HG03175 (cell line): ENCODE data around the gene GSTO1.
"Not testable (repeated sequence)": the region's sequence is repeated elsewhere in the genome, so short reads cannot be mapped to it uniquely, and the experiment has no call there.

Experiments
- ATAC-seq: cut with Tn5 transposase; IDR thresholded peaks from one replicate; pipeline ENCODE4 v1.9.1; 2021; ENCODE audit warnings: mild to moderate bottlenecking, moderate library complexity; ENCODE audit not compliant: unreplicated experiment

GSTO1 gene

GRCh38 chr10:104248931-104249330 is 5.8 kb upstream of the GSTO1 start:
- ATAC-seq = not testable (repeated sequence)

DNA sequence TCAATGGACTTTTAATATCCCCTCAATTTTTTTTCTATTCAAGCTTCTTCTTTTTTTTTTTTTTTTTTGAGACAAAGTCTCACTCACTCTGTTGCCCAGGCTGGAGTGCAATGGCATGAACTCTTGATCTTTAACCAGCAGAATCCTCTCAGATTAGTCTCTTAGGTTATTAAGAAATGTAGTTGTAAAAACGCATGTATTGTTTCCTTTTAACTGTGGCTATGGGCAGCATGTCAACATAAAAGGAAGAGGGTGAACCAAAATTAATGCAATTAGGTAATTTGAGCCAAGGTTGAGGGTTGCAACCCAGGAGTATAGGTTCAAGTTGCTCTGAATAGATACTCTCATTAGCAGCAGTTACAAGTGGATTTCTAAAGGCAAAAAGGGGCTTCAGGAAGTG is 4.3 kb upstream of the GSTO1 start:
- no peak for ATAC-seq

- ATAC-seq = no peak
These were observed 3.2 kb upstream of the GSTO1 start for GRCh38 chr10:104251443-104251842.

- ATAC-seq = no peak
These were observed 2.3 kb upstream of the GSTO1 start for GRCh38 chr10:104252368-104252767.

DNA sequence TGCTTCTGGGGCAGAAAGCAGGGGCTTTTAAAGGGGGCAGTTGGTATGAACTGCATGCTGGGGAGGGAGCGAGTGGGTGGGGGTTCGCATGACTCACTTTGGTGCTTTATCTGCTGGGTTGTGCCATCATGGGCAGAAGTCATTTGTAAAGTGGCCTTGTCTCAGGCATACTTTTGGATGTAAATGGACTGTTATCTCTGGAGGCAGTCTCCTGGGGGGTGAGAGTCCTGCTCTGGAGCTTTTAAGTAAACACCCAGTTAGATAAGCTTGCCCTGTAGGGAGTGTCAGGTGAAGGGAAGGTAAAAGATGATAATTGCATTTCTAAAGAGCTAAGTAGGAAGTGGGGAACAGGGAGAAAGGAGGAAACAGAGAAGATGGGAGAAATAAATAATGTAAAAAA is 1.6 kb upstream of the GSTO1 start:
- ATAC-seq = no peak

GRCh38 chr10:104253606-104254410 is 884 bp upstream of the GSTO1 start:
- ATAC-seq = no peak

DNA sequence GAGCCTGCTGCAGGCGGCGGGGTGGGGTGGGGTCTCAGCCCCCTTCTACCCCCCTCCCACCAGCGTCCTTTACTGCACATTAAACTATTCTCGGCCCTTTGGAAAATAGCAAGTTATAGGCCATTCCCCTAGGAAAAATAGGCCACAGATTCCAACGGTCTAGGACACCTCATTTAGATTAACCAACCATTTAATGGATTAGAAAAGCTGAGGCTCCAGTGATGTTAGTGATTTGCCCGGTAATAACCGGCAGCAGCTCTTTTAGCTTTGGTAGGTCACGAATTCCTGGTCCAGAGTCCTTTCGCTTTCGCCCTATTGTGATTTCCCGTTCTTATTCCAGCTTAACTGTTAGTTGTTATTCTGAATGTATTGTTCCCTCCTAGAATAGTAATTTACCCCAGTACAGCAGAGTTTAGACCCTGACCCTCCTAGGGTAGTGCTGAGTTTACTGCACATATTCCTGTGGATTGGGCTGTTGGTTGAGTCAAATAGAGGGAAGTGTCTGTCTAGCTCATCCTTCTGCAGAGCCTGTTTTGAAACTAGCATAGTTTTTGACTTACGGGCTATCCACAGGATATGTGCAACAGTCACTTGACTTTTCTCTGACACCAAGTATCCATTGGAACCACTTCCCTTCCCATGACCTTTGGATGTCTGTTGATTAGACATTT is 754 bp downstream of the GSTO1 start:
- no peak for ATAC-seq

- no peak for ATAC-seq
These were observed 1.8 kb downstream of the GSTO1 start for GRCh38 chr10:104256335-104256961.

DNA sequence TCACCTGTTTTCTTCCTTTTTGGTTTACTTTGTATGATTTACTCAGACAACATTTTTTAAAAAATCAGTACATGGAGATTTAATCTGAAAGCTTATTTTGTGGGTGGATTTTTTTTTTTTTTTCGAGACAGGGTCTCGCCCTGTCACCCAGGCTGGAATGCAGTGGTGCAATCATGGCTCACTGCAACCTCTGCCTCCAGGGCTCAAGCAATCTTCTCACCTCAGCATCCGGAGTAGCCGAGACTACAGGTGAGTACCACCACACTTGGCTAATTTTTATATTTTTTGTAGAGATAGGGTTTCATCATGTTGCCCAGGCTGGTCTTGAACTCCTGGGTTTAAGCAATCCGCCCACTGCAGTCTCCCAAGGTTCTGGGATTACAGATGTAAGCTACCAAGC is 2.5 kb downstream of the GSTO1 start:
- no peak for ATAC-seq

DNA sequence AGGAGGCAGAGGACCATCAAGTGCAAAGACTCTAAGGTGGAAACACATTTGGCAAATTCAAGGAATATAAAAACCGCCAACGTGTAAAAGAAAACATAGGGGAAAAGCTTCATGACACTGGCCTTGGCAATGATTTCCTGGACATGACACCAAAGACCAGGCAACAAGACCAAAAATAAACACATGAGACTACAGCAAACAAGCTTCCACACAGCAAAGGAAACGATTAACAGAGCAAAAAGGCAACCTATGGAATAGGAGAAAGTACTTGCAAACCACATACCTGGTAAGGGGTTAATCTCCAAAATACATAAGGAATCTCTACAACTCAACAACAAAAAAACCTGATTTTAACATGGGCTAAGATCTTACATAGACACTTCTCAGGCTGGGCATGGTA is 3.5 kb downstream of the GSTO1 start:
- ATAC-seq = no peak

GRCh38 chr10:104259456-104259855 is 4.8 kb downstream of the GSTO1 start:
- no peak for ATAC-seq

DNA sequence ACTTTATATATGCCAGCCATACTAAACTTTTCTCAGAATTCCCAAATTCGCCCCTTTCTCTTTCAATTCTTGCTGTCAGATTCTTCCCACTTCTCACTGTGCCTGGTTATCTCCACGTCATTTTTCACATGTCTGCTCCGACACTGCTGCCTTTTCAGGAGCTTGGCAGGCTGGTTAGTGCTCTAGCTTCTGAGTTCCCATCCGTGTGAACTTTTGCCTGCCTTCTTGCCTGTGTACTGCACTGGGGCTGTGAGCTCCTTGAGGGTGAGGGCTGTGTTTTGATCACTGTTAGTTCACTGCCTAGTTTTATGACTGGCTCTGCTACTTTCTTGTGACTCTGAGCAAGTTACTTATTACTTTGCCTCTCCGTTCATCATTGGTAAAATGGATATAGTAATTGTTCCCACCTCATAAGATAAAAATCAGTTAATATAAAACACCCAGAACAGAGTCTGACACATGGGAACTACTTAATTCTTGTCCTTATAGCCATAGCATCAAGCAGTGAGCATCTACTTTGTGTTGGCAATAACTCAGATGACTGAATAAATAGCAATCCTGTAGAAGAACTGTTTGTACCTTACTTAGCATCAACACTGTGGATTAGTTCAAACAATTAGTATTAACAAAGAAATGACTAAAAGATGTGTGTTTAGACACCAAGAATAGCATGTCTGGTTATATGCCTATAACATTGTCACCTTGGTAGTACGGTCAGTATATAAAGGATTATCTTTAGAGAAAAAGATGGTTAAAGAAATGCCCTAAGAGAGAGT is 5.5 kb downstream of the GSTO1 start:
- no peak for ATAC-seq

- ATAC-seq = no peak
These were observed 6.1 kb downstream of the GSTO1 start for GRCh38 chr10:104260775-104261115.

GRCh38 chr10:104262055-104262454 is 7.4 kb downstream of the GSTO1 start:
- no peak for ATAC-seq

GRCh38 chr10:104264783-104265182 is 10.1 kb downstream of the GSTO1 start:
- no peak for ATAC-seq

DNA sequence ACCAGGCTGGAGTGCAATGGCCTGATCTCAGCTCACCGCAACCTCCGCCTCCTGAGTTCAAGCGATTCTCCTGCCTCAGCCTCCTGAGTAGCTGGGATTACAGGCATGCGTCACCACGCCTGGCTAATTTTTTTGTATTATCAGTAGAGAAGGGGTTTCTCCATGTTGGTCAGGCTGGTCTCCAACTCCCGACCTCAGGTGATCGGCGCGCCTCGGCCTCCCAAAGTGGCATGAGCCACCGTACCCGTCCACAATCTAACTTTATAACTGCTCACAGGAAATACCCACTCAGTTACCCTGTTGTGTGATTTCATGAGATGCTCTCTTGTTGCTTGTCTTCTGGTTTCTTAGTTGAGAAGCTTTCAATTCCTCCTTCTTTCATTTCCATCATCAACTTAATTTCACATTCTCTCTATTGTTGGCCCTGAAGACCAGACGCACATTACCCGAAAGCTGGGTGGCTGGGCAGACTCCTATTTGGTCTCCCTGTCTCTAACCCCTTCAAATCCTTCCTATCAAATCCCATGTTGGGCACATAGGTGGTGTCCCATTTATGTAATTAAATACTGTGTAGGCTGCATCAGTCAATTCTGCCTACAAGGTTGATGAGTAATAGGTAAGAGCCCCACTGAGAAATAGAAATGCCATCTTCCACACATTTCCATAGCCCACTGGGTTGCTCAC is 13.2 kb downstream of the GSTO1 start:
- ATAC-seq = no peak

- ATAC-seq = peak; percentile 0
These were observed 13.7 kb downstream of the GSTO1 start for GRCh38 chr10:104268405-104268712.

DNA sequence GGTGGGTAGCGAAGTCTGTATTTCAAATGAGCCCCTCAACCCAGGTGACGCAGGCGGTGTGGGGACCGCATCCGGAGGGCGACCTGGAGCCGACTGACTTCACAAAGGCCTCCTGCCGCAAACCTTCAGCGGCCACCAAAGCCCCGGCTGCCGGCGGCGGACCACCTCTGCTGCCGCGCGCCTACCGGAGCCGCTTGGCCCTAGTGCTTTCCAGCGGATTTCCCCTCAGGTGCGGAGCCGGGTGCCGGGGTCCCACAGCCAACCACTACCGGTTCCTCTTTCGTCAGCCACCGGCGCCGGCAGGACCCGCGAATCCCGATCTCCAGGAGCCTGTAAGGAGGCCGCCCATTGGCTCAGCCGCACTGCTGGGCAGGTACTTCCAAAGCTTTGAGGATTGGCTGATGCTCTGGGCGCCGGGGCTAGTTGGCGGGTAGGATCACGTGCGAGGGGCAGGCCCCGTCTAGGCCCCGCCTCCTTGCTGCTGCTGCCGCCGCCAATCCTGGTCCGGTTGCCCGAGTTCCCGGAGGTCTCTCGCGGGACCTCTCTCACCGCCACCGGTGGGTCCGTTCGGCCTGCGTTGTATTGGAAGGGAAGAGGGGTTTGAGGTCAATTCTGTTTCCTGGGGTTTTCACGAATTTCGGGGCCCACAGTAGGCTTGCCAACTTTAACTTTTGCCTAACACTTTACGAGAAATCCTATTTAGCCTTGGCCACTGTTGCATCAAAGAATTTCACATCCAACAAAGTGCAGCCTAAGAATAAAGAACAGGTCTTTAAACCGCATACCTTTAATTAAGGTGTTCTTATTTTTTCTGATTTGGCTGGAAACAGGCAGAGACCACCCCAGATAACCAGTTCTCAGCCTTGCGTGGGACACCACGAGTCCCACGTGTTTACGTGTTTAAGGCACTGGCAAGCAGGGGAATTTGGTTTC is 14.3 kb downstream of the GSTO1 start, which contains the start of gene GSTO2:
GSTO2 (plus strand) TSS at position 472 of the 933 bp plus-strand sequence. CDS start 5,732 bp downstream, outside the sequence.
- peak; percentile 99 for ATAC-seq

GRCh38 chr10:104273286-104273685 is 18.6 kb downstream of the GSTO1 start:
- no peak for ATAC-seq
